ENCODE results near the gene LARP4B.
A peak's percentile ranks its signal among the peaks of the same experiment; 100 is the strongest.

Gene LARP4B

GRCh38 chr10:788796-789748 is 142.4 kb downstream of the LARP4B start:
- DNase-seq (ENCODE audit: low spot score), result no peak
- in situ Hi-C loops (cut with MboI; ENCODE audit: low pct_unique_long_range_greater_than_20kb, low sequenced_read_pairs, unreplicated experiment), result no loop called here
- peak; percentile 40 for TF ChIP-seq CTCF (IDR thresholded peaks at IDR 0.05; ENCODE audit: extremely low read depth, insufficient read depth, missing control alignments)

- in situ Hi-C loops (cut with MboI; ENCODE audit: low pct_unique_long_range_greater_than_20kb, low sequenced_read_pairs, unreplicated experiment), result no loop called here
- no peak for DNase-seq (ENCODE audit: low spot score)
- TF ChIP-seq CTCF (IDR thresholded peaks at IDR 0.05; ENCODE audit: extremely low read depth, insufficient read depth, missing control alignments), result no peak
Observed at GRCh38 chr10:787933-788651, 143.4 kb downstream of the LARP4B start.

- no peak for DNase-seq (ENCODE audit: low spot score)
- in situ Hi-C loops (cut with MboI; ENCODE audit: low pct_unique_long_range_greater_than_20kb, low sequenced_read_pairs, unreplicated experiment), result no loop called here
- TF ChIP-seq CTCF (IDR thresholded peaks at IDR 0.05; ENCODE audit: extremely low read depth, insufficient read depth, missing control alignments), result no peak
Observed at GRCh38 chr10:786633-787474, 144.7 kb downstream of the LARP4B start.

- in situ Hi-C loops (cut with MboI; ENCODE audit: low pct_unique_long_range_greater_than_20kb, low sequenced_read_pairs, unreplicated experiment), result no loop called here
Observed at GRCh38 chr10:785861-786214, 145.7 kb downstream of the LARP4B start.

GRCh38 chr10:785089-785860 is 146.2 kb downstream of the LARP4B start:
- no peak for TF ChIP-seq CTCF (IDR thresholded peaks at IDR 0.05; ENCODE audit: extremely low read depth, insufficient read depth, missing control alignments)
- in situ Hi-C loops (cut with MboI; ENCODE audit: low pct_unique_long_range_greater_than_20kb, low sequenced_read_pairs, unreplicated experiment), result no loop called here
- DNase-seq (ENCODE audit: low spot score), result peak; percentile 12

More at GRCh38 chr10:785861-786214, 145.7 kb downstream of the LARP4B start:
- DNase-seq (ENCODE audit: low spot score), result no peak
- no peak for TF ChIP-seq CTCF (IDR thresholded peaks at IDR 0.05; ENCODE audit: extremely low read depth, insufficient read depth, missing control alignments)
